NCI-H82 treated with DMSO at 0.1 percent for 48 hours (cell line): Measurements from ENCODE around the gene SPECC1L.

Experiments
- DNase-seq: peaks from one replicate; lab custom pipeline; 2025; ENCODE audit not compliant: unreplicated experiment; lab: John Stamatoyannopoulos, UW

SPECC1L gene

GRCh38 chr22:24393012-24393559 is 122.5 kb downstream of the SPECC1L start:
- DNase-seq, result no peak

GRCh38 chr22:24393848-24394247 is 123.2 kb downstream of the SPECC1L start:
- no peak for DNase-seq

- no peak for DNase-seq
Observed at GRCh38 chr22:24394254-24394653, 123.6 kb downstream of the SPECC1L start.

GRCh38 chr22:24398409-24398808 is 127.8 kb downstream of the SPECC1L start:
- DNase-seq, result no peak

GRCh38 chr22:24400034-24400725 is 129.5 kb downstream of the SPECC1L start:
- DNase-seq, result no peak

- no peak for DNase-seq
Observed at GRCh38 chr22:24400726-24401596, 130.3 kb downstream of the SPECC1L start.

GRCh38 chr22:24401931-24402367 is 131.3 kb downstream of the SPECC1L start:
- DNase-seq, result no peak

GRCh38 chr22:24402460-24403192 is 132.0 kb downstream of the SPECC1L start:
- DNase-seq, result no peak

- no peak for DNase-seq
Observed at GRCh38 chr22:24403346-24403745, 132.7 kb downstream of the SPECC1L start.

GRCh38 chr22:24404561-24405275 is 134.1 kb downstream of the SPECC1L start:
- no peak for DNase-seq

GRCh38 chr22:24405631-24406321 is 135.1 kb downstream of the SPECC1L start:
- no peak for DNase-seq

- no peak for DNase-seq
Observed at GRCh38 chr22:24406322-24407277, 136.0 kb downstream of the SPECC1L start.

- DNase-seq, result no peak
Observed at GRCh38 chr22:24407278-24407665, 136.6 kb downstream of the SPECC1L start.

- no peak for DNase-seq
Observed at GRCh38 chr22:24407884-24408283, 137.3 kb downstream of the SPECC1L start.

- no peak for DNase-seq
Observed at GRCh38 chr22:24408630-24409029, 138.0 kb downstream of the SPECC1L start.

GRCh38 chr22:24409707-24410106 is 139.1 kb downstream of the SPECC1L start:
- no peak for DNase-seq

- no peak for DNase-seq
Observed at GRCh38 chr22:24410110-24410856, 139.7 kb downstream of the SPECC1L start.
